HG03103 (cell line): ENCODE data around the gene RET.

Experiments
- ATAC-seq: cut with Tn5 transposase; IDR thresholded peaks from one replicate; pipeline ENCODE4 v1.9.1; 2021; ENCODE audit warnings: low read depth; ENCODE audit not compliant: unreplicated experiment

RET gene

GRCh38 chr10:43061331-43061730, 15.5 kb upstream of the RET start:
- ATAC-seq, result no peak

- ATAC-seq, result no peak
Measured at GRCh38 chr10:43061760-43062159, 15.1 kb upstream of the RET start.

- no peak for ATAC-seq
Measured at GRCh38 chr10:43062402-43063160, 14.3 kb upstream of the RET start.

- no peak for ATAC-seq
Measured at GRCh38 chr10:43064331-43065075, 12.4 kb upstream of the RET start.

- ATAC-seq, result no peak
Measured at GRCh38 chr10:43065234-43065633, 11.6 kb upstream of the RET start.

- no peak for ATAC-seq
Measured at GRCh38 chr10:43065761-43066160, 11.1 kb upstream of the RET start.

GRCh38 chr10:43066481-43066880, 10.4 kb upstream of the RET start:
- ATAC-seq, result no peak

- ATAC-seq, result no peak
Measured at GRCh38 chr10:43067391-43068135, 9.3 kb upstream of the RET start.

GRCh38 chr10:43068136-43068395, 8.8 kb upstream of the RET start:
- ATAC-seq, result no peak

- no peak for ATAC-seq
Measured at GRCh38 chr10:43068471-43069210, 8.2 kb upstream of the RET start.

- no peak for ATAC-seq
Measured at GRCh38 chr10:43069211-43069515, 7.7 kb upstream of the RET start.

GRCh38 chr10:43069579-43069978, 7.3 kb upstream of the RET start:
- no peak for ATAC-seq

- no peak for ATAC-seq
Measured at GRCh38 chr10:43070121-43071085, 6.5 kb upstream of the RET start.

GRCh38 chr10:43071865-43072650, 4.8 kb upstream of the RET start:
- ATAC-seq, result no peak

GRCh38 chr10:43073191-43073590, 3.7 kb upstream of the RET start:
- no peak for ATAC-seq

GRCh38 chr10:43073721-43074120, 3.1 kb upstream of the RET start:
- no peak for ATAC-seq

GRCh38 chr10:43074409-43074808, 2.5 kb upstream of the RET start:
- no peak for ATAC-seq

GRCh38 chr10:43074827-43075611, 1.9 kb upstream of the RET start:
- ATAC-seq, result no peak

GRCh38 chr10:43075612-43076003, 1.3 kb upstream of the RET start:
- ATAC-seq, result no peak
